Stimulated activated CD8-positive, alpha-beta memory T cell treated with anti-CD3 and anti-CD28 coated beads, Interleukin-7, amount 100 ng/mL, for 24 hours (primary cell): ENCODE data around the gene SLC35F5.
"Not testable (repeated sequence)": the region's sequence is repeated elsewhere in the genome, so short reads cannot be mapped to it uniquely, and the experiment has no call there.

Experiments
- DNase-seq: peaks from one replicate; pipeline ENCODE4 v3.0.0-alpha.2; 2020; ENCODE audit warnings: low read depth

Gene SLC35F5

GRCh38 chr2:113756355-113757137 is at the start of gene SLC35F5:
Gene SLC35F5 (minus strand): TSS chr2:113756642. CDS start chr2:113756409, 233 bp downstream.
- peak; percentile 85 for DNase-seq

- DNase-seq, result no peak
Measured at GRCh38 chr2:113799375-113799774, 42.9 kb upstream of the SLC35F5 start.

- no peak for DNase-seq
Measured at GRCh38 chr2:113797237-113797636, 40.8 kb upstream of the SLC35F5 start.

- DNase-seq, result no peak
Measured at GRCh38 chr2:113796592-113797175, 40.2 kb upstream of the SLC35F5 start.

- DNase-seq, result no peak
Measured at GRCh38 chr2:113795405-113795920, 39.0 kb upstream of the SLC35F5 start.

GRCh38 chr2:113791697-113792590 is 35.5 kb upstream of the SLC35F5 start:
- no peak for DNase-seq

- no peak for DNase-seq
Measured at GRCh38 chr2:113784823-113785744, 28.6 kb upstream of the SLC35F5 start.

- no peak for DNase-seq
Measured at GRCh38 chr2:113780472-113780871, 24.0 kb upstream of the SLC35F5 start.

GRCh38 chr2:113777371-113777770 is 20.9 kb upstream of the SLC35F5 start:
- no peak for DNase-seq

GRCh38 chr2:113776949-113777348 is 20.5 kb upstream of the SLC35F5 start:
- DNase-seq, result no peak

GRCh38 chr2:113774616-113775015 is 18.2 kb upstream of the SLC35F5 start:
- not testable (repeated sequence) for DNase-seq

GRCh38 chr2:113770929-113771328 is 14.5 kb upstream of the SLC35F5 start:
- no peak for DNase-seq

GRCh38 chr2:113769555-113769954 is 13.1 kb upstream of the SLC35F5 start:
- no peak for DNase-seq

GRCh38 chr2:113768770-113769169 is 12.3 kb upstream of the SLC35F5 start:
- no peak for DNase-seq

- no peak for DNase-seq
Measured at GRCh38 chr2:113767811-113768460, 11.5 kb upstream of the SLC35F5 start.

GRCh38 chr2:113765276-113765675 is 8.8 kb upstream of the SLC35F5 start:
- no peak for DNase-seq

GRCh38 chr2:113762377-113763118 is 6.1 kb upstream of the SLC35F5 start:
- DNase-seq, result no peak

GRCh38 chr2:113760400-113760799 is 4.0 kb upstream of the SLC35F5 start:
- DNase-seq, result no peak

GRCh38 chr2:113757138-113757657 is 756 bp upstream of the SLC35F5 start:
- no peak for DNase-seq

- DNase-seq, result no peak
Measured at GRCh38 chr2:113755835-113756354, 547 bp downstream of the SLC35F5 start.
